NCI-H345 treated with DMSO at 0.1 percent for 48 hours (cell line): ENCODE measurements around the gene CSKMT.
A peak's percentile ranks its signal among the peaks of the same experiment; 100 is the strongest.
"Not testable (repeated sequence)": the region's sequence is repeated elsewhere in the genome, so short reads cannot be mapped to it uniquely, and the experiment has no call there.

Source experiments
- DNase-seq: peaks from one replicate; lab custom pipeline; 2025; ENCODE audit not compliant: unreplicated experiment; lab: John Stamatoyannopoulos, UW

Gene CSKMT

DNA sequence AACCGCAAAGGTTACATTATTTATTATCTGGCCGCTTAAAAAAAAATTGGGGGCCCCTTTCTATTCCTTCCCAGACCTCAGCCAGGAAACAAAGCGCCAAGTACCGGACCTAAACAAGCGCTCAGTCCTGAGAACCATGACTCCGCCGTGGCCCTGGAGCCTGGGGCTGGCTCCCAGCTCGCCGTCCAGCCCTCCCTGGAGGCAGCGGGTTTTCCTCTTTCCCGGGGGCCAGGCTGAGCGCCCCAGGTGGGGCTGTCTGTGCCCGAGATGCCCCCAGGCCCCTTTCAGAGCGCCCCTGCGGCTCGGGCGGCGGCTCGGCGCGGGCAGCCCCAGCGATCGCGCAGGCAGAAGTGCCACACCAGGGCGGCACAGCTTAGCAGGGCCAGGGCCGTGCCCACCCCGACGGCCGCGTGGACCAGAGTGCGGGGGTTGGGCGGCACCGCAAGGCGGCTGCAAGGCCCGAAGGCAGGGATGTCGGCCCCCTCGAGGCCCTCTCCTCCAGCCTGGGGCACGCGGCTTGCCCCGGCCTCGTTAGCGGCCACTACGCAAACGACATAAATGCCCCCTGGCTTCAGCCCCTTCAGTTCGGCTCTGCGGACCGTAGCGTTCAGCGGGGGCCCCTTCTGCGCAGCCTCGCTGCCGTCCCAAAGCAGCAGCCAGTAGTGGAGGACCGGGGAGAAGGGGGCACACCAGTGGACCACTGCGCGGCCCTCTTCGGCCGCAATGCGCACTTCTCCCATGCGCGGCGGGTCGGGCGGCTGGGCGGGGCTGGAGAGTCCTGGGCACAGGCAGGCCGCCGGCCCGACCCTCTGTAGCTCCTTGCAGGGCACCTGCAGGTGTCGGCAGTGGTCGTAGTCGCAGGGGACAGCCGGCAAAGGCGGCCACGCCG, 22.6 kb downstream of the CSKMT start:
- DNase-seq, result no peak

DNA sequence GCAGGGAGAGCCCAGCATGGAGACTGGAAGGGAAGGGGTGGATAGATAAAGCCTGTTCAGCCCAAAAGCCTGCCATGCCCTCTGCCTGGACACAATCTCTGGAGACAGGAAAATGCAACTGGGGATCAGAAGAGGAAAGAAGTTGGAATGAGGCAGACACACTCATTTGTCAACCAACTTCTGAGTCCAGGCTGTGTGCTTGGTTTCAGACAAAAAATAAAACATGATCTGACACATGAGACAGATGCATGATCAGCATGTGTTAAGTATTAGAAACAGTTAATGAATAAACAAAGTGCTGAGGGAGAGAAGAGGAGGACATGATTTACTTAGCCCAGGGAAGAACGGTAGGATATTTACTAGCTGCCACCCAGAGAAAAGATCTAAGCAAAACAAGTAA, 23.4 kb downstream of the CSKMT start:
- DNase-seq, result no peak

DNA sequence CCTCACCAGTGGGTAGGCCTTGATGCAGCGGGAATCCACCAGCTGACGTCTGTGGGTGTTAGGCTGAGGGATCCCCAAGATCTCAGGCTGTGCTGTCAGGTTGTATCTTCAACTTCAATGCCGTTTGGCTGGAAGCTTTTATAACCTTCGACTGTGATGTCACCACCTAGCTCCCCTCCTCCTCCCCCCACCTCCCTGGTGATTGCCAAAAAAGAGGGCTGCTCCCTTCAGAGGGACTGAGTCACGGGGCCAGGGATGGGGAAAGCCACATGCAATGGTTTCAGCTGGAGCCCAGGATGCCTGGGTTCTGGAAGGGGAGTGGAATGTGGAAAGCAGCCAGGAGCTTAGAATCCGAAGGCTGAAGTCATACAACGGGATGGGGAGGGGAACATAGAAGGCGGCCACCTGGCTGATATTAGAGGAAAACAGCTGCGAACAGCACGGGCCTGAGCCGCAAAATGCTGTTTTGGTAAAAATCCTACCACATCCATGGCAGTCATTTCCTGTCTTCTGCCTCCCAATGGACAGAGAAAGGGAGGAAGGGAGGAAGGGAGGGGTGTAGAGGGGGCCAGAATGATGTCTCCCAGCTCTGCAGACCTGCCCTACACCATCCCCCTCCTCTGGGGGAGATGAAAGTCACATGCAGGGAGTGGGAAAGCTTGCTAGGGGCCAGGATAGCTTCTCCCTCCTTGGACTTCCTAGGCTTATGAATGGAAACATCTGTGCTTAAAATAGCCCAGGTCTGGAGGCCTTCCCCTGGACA, 24.5 kb downstream of the CSKMT start, which contains the start of gene LRRN4CL:
LRRN4CL (minus strand) TSS at position 110 of the 763 bp plus-strand sequence. CDS start 1,022 bp downstream, outside the sequence.
- DNase-seq, result no peak

DNA sequence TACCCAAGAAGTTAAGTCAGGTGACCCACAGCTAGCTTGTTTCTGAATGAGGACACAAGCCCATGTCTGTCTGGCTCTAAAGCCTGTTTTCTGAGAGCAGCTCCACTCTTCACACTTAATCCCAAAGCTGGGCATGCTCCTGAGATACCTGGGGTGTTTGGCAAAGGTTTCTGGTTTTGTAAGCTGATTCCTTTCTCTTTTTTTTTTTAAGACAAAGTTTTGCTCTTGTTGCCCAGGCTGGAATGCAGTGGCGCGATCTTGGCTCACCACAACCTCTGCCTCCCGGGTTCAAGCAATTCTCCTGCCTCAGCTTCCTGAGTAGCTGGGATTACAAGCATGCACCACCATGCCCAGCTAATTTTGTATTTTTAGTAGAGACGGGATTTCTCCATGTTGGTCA, 28.5 kb downstream of the CSKMT start:
- DNase-seq, result not testable (repeated sequence)

DNA sequence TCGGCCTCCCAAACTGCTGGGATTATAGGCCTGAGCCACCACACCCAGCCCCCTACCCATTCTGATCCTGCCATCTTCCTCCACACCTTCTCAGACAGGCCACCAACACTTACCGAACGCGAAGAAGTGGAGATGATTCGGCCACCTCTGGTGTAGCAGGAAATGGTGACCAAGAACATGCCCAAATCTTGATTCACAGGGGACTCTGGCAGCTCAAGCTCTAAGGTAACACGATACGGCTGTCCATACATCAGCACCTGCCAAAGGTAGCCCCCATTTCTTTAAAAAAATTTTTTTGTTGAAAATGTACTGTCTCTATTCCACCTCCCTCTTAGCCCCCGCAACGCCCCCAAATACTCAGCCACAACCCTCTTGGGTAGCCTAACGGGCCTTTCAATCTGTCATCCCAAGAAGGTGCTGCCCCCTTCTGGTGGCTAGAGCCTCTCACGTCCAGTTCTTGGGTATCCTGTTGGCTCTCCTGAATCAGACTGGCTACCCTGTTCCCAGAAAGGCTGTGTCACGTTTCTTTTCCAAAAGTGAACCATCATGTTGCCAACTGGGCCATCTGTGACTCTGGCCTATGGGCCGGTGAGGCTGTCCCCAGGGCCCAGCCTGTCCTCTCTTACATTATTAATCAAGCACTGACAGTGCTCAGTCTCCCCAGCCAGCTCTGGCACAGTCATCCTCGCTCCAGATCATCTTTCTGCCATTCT, 29.5 kb downstream of the CSKMT start:
- peak; percentile 9 for DNase-seq

DNA sequence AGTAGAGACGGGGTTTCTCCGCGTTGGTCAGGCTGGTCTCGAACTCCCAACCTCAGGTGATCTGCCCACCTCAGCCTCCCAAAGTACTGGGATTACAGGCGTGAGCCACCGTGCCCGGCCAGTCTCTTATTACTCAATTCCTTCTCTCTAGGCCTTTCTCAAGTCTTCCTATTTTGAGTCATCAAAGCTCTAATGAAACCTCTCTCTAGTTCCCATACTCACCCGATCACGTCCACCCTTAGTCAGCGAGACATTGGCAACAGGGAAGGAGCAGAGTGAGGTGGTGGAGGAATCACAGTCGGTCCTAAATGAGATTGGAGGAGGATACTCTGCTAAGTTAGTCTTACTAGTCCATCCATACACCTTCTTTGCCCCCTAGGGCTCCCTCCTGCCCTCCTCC, 37.1 kb downstream of the CSKMT start:
- no peak for DNase-seq

DNA sequence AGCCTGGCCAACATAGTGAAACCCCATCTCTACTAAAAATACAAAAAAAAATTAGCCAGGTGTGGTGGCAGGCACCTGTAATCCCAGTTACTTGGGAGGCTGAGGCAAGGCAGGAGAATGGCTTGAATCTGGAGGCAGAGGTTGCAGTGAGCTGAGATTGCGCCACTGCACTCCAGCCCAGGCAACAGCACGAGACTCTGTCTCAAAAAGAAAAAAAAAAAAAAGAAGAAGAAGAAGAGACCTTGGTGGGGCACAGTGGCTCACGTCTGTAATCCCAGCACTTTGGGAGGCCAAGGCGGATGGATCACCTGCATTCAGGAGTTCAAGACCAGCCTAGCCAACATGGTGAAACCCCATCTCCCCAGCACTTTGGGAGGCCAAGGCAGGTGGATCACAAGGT, 38.8 kb downstream of the CSKMT start:
- not testable (repeated sequence) for DNase-seq

DNA sequence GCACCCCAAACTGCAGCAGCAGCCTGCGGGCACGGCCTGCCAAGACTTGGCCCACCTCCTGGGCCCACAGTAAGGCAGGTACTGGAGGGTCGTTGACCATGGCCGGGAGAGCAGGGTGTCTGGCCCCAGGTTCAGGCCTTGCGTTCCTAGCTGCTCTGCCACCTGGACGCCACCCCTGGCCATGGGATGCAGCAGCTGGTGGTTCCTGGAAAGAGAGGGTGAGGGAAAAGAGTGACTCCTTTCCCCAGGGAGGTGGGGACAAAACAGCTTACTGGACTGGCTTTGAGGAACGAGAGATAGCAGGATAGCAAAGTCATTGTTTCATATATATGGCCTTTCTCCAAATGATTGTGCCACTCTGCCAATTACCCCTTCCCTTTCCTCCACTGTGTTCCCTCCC, 40.3 kb downstream of the CSKMT start:
- DNase-seq, result no peak

DNA sequence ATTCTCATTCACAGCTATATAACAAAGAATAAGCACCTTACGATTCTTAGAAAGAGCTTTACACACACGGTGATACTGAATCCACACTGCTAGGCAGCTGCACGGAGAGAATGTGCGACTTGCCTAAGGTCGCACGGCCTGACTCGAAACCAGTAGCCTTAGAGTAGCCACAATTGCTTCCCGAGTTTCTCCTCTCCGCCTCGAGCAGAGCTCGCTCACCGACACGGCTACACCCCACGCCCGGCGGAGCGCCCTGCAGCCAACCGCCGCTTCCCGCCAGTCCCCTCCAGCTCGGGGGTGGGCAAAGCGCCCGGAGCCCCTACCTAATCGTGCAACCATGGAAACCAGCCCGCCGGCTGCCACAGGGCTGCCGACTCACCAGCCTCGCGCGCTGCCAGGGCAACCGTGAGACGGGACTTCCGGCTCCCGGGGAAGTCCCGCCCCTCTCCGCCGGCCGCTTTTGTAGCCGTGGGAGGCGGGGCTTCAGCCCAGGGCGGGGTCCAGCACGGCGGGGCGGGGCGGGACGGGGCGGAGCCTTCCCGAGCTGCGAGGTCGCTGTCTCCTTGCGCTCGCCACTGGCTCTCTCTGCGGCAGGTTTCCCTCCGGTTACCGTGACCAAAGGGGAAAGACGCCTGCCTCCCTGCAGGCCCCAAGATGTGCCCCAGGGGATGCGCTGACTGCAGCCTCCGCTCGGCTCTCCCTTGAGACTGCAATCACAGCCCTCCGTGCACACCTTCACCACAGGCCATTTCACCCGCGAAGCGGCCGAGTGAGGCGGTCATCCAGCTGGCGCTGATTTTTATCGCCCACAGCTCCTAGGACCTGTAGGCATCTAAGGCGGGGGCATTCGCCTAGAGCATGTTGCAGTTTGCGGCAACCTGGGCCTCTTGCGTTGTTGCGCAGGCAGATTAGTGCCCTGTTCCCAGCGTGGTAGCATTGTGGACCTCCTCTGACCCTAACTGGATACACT, 41.1 kb downstream of the CSKMT start:
- DNase-seq, result peak; percentile 89

DNA sequence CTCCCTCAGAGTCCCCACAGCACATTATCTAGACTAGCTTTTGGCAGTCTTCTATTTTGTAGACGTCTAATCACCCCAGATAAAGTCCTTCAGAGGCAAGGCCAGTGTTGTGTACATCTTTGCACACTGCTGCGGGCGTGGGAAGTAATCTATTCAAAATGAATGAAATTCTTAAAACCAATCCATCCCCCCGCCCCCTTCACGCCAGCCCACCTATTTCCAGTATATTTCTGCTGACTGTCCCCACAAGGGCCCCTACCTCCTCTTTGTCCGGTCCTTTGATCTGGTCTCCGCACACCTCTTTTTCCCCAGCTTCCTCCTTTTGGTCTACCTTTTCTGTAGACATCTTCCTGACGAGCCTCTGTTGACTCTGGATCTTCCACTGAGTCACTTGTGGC, 41.7 kb downstream of the CSKMT start:
- DNase-seq, result no peak

DNA sequence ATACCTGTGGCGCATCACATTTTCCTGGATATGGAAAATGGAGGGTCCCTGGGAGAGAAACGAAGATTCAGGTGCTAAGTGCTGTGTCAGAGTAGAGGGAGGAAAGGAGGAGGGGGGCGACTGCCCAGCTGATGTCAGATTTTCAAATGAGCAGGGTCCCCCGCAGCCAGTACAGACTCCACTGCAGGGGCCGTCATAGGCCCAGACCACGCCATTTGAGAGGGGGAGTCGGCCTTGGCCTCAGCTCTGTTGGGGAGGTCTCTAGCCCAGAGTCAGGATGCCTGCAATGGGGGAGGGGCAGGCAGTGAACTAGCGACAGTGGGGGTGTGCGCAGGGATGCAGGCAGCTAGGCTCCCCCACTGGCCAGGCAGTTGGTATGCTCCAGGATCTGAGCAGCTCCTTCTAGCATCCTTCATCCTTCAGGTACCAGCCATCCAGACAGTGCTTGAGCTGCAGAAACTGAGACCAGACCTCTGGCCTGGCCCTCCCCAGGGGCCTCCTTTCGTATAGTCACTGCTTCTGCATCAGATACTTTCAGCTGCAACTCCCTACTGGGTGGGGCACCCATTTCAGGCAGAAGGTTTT, 42.3 kb downstream of the CSKMT start, which contains the start of the genes BSCL2 and GNG3:
BSCL2 (minus strand) TSS at position 148 of the 585 bp plus-strand sequence. CDS start 229 bp downstream, outside the sequence.
GNG3 (plus strand) TSS at position 400 of the 585 bp plus-strand sequence. CDS start 620 bp downstream, outside the sequence.
- DNase-seq, result no peak

DNA sequence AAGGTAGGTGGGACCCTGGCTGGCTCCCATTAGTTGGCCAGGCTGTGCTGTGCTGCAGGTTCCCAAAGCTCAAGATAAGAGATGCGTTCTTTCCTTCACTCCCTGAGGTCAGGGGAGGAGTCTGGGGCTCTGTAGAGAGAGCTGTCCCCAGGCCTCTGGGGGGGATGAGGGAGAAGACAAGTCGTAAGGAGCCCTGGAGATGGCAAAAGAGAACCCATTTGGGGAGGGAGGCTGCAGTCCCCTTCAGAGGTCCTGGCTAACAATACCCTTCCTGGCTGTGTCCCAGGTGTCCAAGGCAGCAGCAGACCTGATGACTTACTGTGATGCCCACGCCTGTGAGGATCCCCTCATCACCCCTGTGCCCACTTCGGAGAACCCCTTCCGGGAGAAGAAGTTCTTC, 43.3 kb downstream of the CSKMT start:
- DNase-seq, result no peak

DNA sequence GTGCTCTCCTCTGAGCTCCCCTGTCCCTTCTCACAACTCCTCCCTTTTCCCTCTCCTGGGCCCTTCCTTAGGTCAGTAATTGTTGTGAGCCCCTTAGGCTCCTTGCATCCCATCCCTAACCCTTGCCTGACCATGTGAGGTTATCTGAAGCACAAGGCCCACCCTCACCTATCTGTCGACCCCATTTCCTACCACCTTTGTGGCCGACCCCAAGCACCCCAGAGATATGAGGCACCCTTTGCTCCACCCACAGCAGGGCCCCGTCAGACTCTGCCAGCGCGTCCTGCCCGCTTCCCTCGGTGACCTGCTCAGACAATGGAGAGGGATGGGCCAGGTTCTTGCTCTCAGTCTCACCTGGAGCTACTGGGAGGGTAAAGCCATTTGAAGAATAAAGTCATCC, 43.7 kb downstream of the CSKMT start:
- no peak for DNase-seq

DNA sequence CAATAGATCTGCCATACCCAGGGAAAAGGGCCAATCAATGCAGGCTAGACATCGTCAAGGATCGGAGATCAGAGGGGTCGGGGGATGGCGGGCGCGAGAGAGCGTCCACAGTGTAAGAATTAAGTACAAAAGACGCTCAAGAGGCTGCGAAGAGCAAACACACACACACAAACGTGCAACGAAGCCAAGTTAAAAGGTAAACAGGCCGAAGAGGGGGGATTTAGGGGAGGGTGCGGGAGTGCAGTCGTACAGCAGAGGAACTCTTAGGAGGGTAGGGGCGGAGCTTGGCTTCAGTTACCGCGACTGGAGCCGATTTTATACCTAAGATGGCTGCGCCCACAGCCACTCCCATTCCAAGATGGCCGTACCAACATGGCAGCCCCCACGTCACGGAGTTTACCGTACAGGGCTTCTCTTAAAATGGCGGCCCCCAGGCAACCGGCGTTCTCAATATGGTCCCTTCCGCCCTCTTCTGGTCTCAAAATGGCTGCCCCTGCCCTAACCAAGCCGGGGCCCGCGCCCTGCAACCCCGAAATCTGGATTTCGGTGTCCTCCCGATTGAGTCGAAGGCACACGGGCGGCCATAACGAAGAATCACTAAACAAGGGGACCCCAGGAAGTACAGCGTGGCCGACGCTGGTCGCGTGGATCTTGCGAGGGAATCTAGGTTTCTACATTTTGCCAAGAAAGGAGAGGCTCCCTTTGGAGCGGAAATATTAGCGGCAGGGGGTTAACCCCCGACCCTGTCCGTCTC, 44.3 kb downstream of the CSKMT start:
- peak; percentile 95 for DNase-seq

DNA sequence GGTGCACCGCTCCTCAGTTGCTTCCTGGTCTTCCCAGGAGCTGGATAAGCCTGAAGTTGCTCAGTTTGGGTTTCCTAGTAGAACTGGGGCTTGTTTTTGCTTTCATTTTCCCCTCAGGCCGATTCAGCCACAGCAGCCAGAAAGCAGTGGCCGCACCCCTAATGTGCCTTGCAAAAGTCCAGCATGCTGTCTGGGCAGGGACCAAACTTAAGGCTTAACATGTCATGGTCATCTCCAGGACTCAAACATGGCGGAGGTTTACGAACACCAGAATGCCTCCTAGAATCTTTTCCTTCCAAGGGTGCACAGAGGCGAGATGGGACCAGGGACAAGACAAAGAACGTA, 44.9 kb downstream of the CSKMT start:
- no peak for DNase-seq

DNA sequence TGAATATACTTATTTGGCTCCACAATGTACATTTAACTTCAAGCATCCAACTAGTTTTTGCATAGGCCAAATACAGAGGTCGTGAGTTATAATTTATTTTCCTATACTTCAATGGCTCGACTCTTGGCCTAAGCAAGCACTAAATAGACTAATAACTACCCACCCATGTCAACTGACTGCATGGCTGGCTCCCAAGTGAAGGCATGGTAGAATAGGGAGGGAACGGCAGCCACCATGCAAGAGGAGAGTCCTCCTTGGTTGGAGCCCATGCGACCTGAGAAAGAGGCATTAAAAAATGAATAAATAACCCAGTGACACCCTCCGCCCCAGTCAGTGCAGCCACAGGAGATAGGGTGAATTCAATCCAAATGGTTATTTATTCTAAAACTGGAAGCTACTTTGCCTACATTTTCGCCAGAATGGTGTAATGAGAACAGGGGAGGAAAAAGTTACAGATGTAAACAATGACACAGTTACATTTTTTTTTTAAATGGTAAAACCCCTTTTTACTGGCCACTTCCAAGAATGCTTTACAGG, 47.2 kb downstream of the CSKMT start:
- no peak for DNase-seq

DNA sequence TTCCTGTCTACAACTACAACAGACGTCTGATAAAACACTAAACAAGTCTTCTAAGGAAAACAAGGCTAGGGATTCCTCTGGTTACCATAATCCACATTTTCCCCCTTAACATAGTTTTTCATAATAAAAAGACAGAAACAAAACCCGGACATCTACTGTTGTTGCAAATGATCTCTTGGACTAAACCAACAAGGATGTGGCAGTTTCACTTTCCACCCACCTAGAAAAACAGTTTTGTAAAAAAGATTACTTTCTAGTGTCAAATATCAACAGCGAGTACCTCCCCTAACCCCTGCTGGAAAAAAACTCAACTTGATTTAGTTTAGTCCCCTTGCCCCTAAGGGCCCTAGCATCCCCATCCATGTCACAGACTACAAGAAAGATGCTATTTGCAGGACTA, 47.7 kb downstream of the CSKMT start:
- DNase-seq, result no peak

DNA sequence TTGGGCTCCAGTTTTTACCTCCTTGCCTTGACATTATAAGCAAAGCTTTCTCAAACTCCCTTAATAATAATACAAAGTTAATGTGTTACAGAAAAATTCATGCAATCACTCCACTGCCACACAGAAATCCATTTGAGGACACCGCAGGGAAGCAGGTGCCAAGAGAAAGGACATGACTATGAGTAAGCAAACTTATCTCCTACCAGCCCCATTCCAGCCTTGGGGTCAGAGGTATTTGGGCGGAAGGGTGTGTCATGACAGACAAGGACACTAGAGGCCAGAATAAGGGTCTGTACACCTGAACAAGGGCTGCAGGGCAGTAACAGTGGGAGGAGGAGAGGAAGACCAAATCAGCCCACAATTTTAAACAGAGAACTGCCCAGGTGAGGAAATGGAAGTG, 48.2 kb downstream of the CSKMT start:
- no peak for DNase-seq
